ENCODE data around the gene CTAG1A. TPM values are rescaled to one million over a fixed set of nuclear protein-coding genes. Genes with fewer than 3 reads are reported as not detected.
"Not testable (repeated sequence)": the region's sequence is repeated elsewhere in the genome, so short reads cannot be mapped to it uniquely, and the experiment has no call there.

The CTAG1A gene
- total RNA-seq, 1 donor from 2014 or later, result not detected

- FAIRE-seq, result no peak
- Histone ChIP-seq H3K36me3 (ENCODE audit: control insufficient read depth, insufficient read depth, low read length) (peaks cover 7% of the 10 kb centered on the region), H3K4me3 (ENCODE audit: low read depth, low read length) (peak within 1 kb of the TSS; percentile 64), H3K27me3 (ENCODE audit: control insufficient read depth, insufficient read depth, low read length) (no peaks in the 10 kb centered on the region)
- DNase-seq (ENCODE audit: low read depth), result peak; percentile 69
- no peak for TF ChIP-seq CTCF (IDR thresholded peaks at IDR 0.05; ENCODE audit: insufficient read depth, low read length, severe bottlenecking)
Observed at GRCh38 chrX:154547245-154548027, 37.5 kb upstream of the CTAG1A start, which contains the start of gene IKBKG. IKBKG (plus strand) TSS chrX:154547620; CDS start chrX:154552003, 4,383 bp downstream.

- no peak for FAIRE-seq
- Histone ChIP-seq H3K36me3 (ENCODE audit: control insufficient read depth, insufficient read depth, low read length) (peaks cover 5% of the 10 kb centered on the region), H3K27me3 (ENCODE audit: control insufficient read depth, insufficient read depth, low read length) (no peaks in the 10 kb centered on the region), H3K4me3 (ENCODE audit: low read depth, low read length) (peak overlapping the region; percentile 64)
- DNase-seq (ENCODE audit: low read depth), result peak; percentile 31
- no peak for TF ChIP-seq CTCF (IDR thresholded peaks at IDR 0.05; ENCODE audit: insufficient read depth, low read length, severe bottlenecking)
Observed at GRCh38 chrX:154548028-154548316, 37.0 kb upstream of the CTAG1A start.

- no peak for TF ChIP-seq CTCF (IDR thresholded peaks at IDR 0.05; ENCODE audit: insufficient read depth, low read length, severe bottlenecking)
- DNase-seq (ENCODE audit: low read depth) (peak; percentile 81), FAIRE-seq (no peak)
- no peaks in the 10 kb centered on the region for H3K27me3 ChIP-seq (ENCODE audit: control insufficient read depth, insufficient read depth, low read length)
- H3K4me3 ChIP-seq (ENCODE audit: low read depth, low read length), result no peak overlapping the region
- peaks cover 12% of the 10 kb centered on the region for H3K36me3 ChIP-seq (ENCODE audit: control insufficient read depth, insufficient read depth, low read length)
Observed at GRCh38 chrX:154549766-154550165, 35.2 kb upstream of the CTAG1A start.

GRCh38 chrX:154552112-154552806 is 32.7 kb upstream of the CTAG1A start:
- not testable (repeated sequence) for DNase-seq (ENCODE audit: low read depth); H3K27me3 ChIP-seq (ENCODE audit: control insufficient read depth, insufficient read depth, low read length); H3K4me3 ChIP-seq (ENCODE audit: low read depth, low read length)
- peaks cover 12% of the 10 kb centered on the region for H3K36me3 ChIP-seq (ENCODE audit: control insufficient read depth, insufficient read depth, low read length)
- FAIRE-seq, result peak; percentile 92

- not testable (repeated sequence) for H3K36me3 ChIP-seq (ENCODE audit: control insufficient read depth, insufficient read depth, low read length); DNase-seq (ENCODE audit: low read depth)
- peak; percentile 92 for FAIRE-seq
Observed at GRCh38 chrX:154558060-154558690, 26.8 kb upstream of the CTAG1A start.

GRCh38 chrX:154558896-154559295 is 26.0 kb upstream of the CTAG1A start:
- FAIRE-seq; H3K36me3 ChIP-seq (ENCODE audit: control insufficient read depth, insufficient read depth, low read length); H3K27me3 ChIP-seq (ENCODE audit: control insufficient read depth, insufficient read depth, low read length): not testable (repeated sequence)

More at GRCh38 chrX:154558060-154558690, 26.8 kb upstream of the CTAG1A start:
- not testable (repeated sequence) for H3K27me3 ChIP-seq (ENCODE audit: control insufficient read depth, insufficient read depth, low read length); H3K4me3 ChIP-seq (ENCODE audit: low read depth, low read length)

GRCh38 chrX:154560326-154560725 is 24.6 kb upstream of the CTAG1A start:
- H3K36me3 ChIP-seq (ENCODE audit: control insufficient read depth, insufficient read depth, low read length); FAIRE-seq; H3K4me3 ChIP-seq (ENCODE audit: low read depth, low read length); DNase-seq (ENCODE audit: low read depth); H3K27me3 ChIP-seq (ENCODE audit: control insufficient read depth, insufficient read depth, low read length): not testable (repeated sequence)

More at GRCh38 chrX:154558896-154559295, 26.0 kb upstream of the CTAG1A start:
- not testable (repeated sequence) for H3K4me3 ChIP-seq (ENCODE audit: low read depth, low read length); DNase-seq (ENCODE audit: low read depth)

GRCh38 chrX:154562295-154562694 is 22.6 kb upstream of the CTAG1A start:
- H3K36me3 ChIP-seq (ENCODE audit: control insufficient read depth, insufficient read depth, low read length); H3K27me3 ChIP-seq (ENCODE audit: control insufficient read depth, insufficient read depth, low read length); H3K4me3 ChIP-seq (ENCODE audit: low read depth, low read length); DNase-seq (ENCODE audit: low read depth): not testable (repeated sequence)
- FAIRE-seq, result peak; percentile 97

GRCh38 chrX:154570361-154570760 is 14.6 kb upstream of the CTAG1A start:
- H3K36me3 ChIP-seq (ENCODE audit: control insufficient read depth, insufficient read depth, low read length); H3K4me3 ChIP-seq (ENCODE audit: low read depth, low read length); DNase-seq (ENCODE audit: low read depth); FAIRE-seq; H3K27me3 ChIP-seq (ENCODE audit: control insufficient read depth, insufficient read depth, low read length): not testable (repeated sequence)

GRCh38 chrX:154573061-154573460 is 11.9 kb upstream of the CTAG1A start:
- not testable (repeated sequence) for FAIRE-seq; DNase-seq (ENCODE audit: low read depth); H3K36me3 ChIP-seq (ENCODE audit: control insufficient read depth, insufficient read depth, low read length); H3K4me3 ChIP-seq (ENCODE audit: low read depth, low read length); H3K27me3 ChIP-seq (ENCODE audit: control insufficient read depth, insufficient read depth, low read length)

GRCh38 chrX:154575076-154575475 is 9.9 kb upstream of the CTAG1A start:
- H3K27me3 ChIP-seq (ENCODE audit: control insufficient read depth, insufficient read depth, low read length); H3K36me3 ChIP-seq (ENCODE audit: control insufficient read depth, insufficient read depth, low read length); DNase-seq (ENCODE audit: low read depth); H3K4me3 ChIP-seq (ENCODE audit: low read depth, low read length): not testable (repeated sequence)
- peak; percentile 79 for FAIRE-seq

Data from bronchial epithelial cell (primary cell).